IPS-20b (cell line): ENCODE data around the gene EXD2.
"Not testable (repeated sequence)": the region's sequence is repeated elsewhere in the genome, so short reads cannot be mapped to it uniquely, and the experiment has no call there.

Experiments
- H3K27ac ChIP-seq: one replicate; pipeline ENCODE4 v1.5.1; 2013; ENCODE audit warnings: low read length
- H3K27me3 ChIP-seq: 2 replicates; pipeline ENCODE4 v1.6.1; 2013; ENCODE audit warnings: mild to moderate bottlenecking, low read length, inconsistent platforms; ENCODE audit not compliant: insufficient read depth
- H3K36me3 ChIP-seq: 2 replicates; pipeline ENCODE4 v1.6.1; 2013; ENCODE audit warnings: low read depth, mild to moderate bottlenecking, inconsistent platforms, low read length, moderate library complexity; ENCODE audit not compliant: insufficient read depth
- H3K4me1 ChIP-seq: 2 replicates; pipeline ENCODE4 v1.6.1; 2013; ENCODE audit warnings: mild to moderate bottlenecking, control low read depth, inconsistent platforms, low read length, moderate library complexity; ENCODE audit not compliant: insufficient read depth
- H3K4me3 ChIP-seq: 2 replicates; pipeline ENCODE4 v1.5.1; 2013; ENCODE audit warnings: mild to moderate bottlenecking, low read length, inconsistent platforms
- H3K9ac ChIP-seq: 2 replicates; pipeline ENCODE4 v1.6.1; 2013; ENCODE audit warnings: low read depth, mild to moderate bottlenecking, inconsistent platforms, low read length, moderate library complexity
- H3K9me3 ChIP-seq: 2 replicates; pipeline ENCODE4 v1.6.1; 2013; ENCODE audit warnings: mild to moderate bottlenecking, low read depth, low read length, inconsistent platforms; ENCODE audit not compliant: insufficient read depth

EXD2 gene

GRCh38 chr14:69154779-69155178 is 36.5 kb upstream of the EXD2 start:
- H3K27me3 ChIP-seq: peaks cover 20% of the 10 kb centered on the region
- no peak overlapping the region for H3K27ac ChIP-seq
- no peak overlapping the region for H3K4me3 ChIP-seq
- peaks cover 19% of the 10 kb centered on the region; the same call in 1 of the 2 replicates for H3K4me1 ChIP-seq
- no peaks in the 10 kb centered on the region for H3K36me3 ChIP-seq
- no peaks in the 10 kb centered on the region for H3K9me3 ChIP-seq
- no peak overlapping the region for H3K9ac ChIP-seq

GRCh38 chr14:69156224-69156623 is 35.1 kb upstream of the EXD2 start:
- Histone ChIP-seq H3K4me1 (peaks cover 11% of the 10 kb centered on the region; the same call in 1 of the 2 replicates), H3K4me3 (no peak overlapping the region), H3K27me3 (peaks cover 20% of the 10 kb centered on the region), H3K36me3 (no peaks in the 10 kb centered on the region), H3K9me3 (no peaks in the 10 kb centered on the region), H3K27ac (no peak overlapping the region), H3K9ac (no peak overlapping the region)

- Histone ChIP-seq H3K4me3 (no peak overlapping the region), H3K9me3 (no peaks in the 10 kb centered on the region)
These were observed 29.7 kb upstream of the EXD2 start for GRCh38 chr14:69161590-69161989.

GRCh38 chr14:69165787-69166186 is 25.5 kb upstream of the EXD2 start:
- not testable (repeated sequence) for H3K36me3 ChIP-seq, H3K4me3 ChIP-seq, H3K27me3 ChIP-seq, H3K9me3 ChIP-seq, H3K4me1 ChIP-seq, H3K27ac ChIP-seq, H3K9ac ChIP-seq

More at GRCh38 chr14:69161590-69161989, 29.7 kb upstream of the EXD2 start:
- Histone ChIP-seq H3K9ac (no peak overlapping the region), H3K27ac (no peak overlapping the region), H3K36me3 (no peaks in the 10 kb centered on the region), H3K27me3 (no peaks in the 10 kb centered on the region), H3K4me1 (no peaks in the 10 kb centered on the region)

- H3K36me3 ChIP-seq: no peaks in the 10 kb centered on the region
- no peaks in the 10 kb centered on the region for H3K9me3 ChIP-seq
- H3K4me3 ChIP-seq: no peak overlapping the region
- H3K4me1 ChIP-seq: no peaks in the 10 kb centered on the region
- H3K9ac ChIP-seq: no peak overlapping the region
- H3K27me3 ChIP-seq: no peaks in the 10 kb centered on the region
- no peak overlapping the region for H3K27ac ChIP-seq
These were observed 20.5 kb upstream of the EXD2 start for GRCh38 chr14:69170839-69171238.

- no peaks in the 10 kb centered on the region for H3K36me3 ChIP-seq
- H3K4me3 ChIP-seq: no peak overlapping the region
- no peaks in the 10 kb centered on the region for H3K27me3 ChIP-seq
- H3K9ac ChIP-seq: no peak overlapping the region
- no peaks in the 10 kb centered on the region for H3K4me1 ChIP-seq
- H3K27ac ChIP-seq: no peak overlapping the region
- H3K9me3 ChIP-seq: no peaks in the 10 kb centered on the region
These were observed 19.7 kb upstream of the EXD2 start for GRCh38 chr14:69171569-69171968.

- H3K9ac ChIP-seq: no peak overlapping the region
- no peaks in the 10 kb centered on the region for H3K9me3 ChIP-seq
- no peaks in the 10 kb centered on the region for H3K36me3 ChIP-seq
- no peak overlapping the region for H3K4me3 ChIP-seq
- no peak overlapping the region for H3K27ac ChIP-seq
- no peaks in the 10 kb centered on the region for H3K4me1 ChIP-seq
- no peaks in the 10 kb centered on the region; the same call in 1 of the 2 replicates for H3K27me3 ChIP-seq
These were observed 16.2 kb upstream of the EXD2 start for GRCh38 chr14:69175130-69175529.

- Histone ChIP-seq H3K27me3 (no peaks in the 10 kb centered on the region; the same call in 1 of the 2 replicates), H3K9me3 (no peaks in the 10 kb centered on the region), H3K4me3 (no peak overlapping the region), H3K4me1 (peaks cover 13% of the 10 kb centered on the region; the same call in 1 of the 2 replicates), H3K9ac (no peak overlapping the region), H3K27ac (no peak overlapping the region), H3K36me3 (no peaks in the 10 kb centered on the region)
These were observed 9.8 kb upstream of the EXD2 start for GRCh38 chr14:69181491-69181890.

- not testable (repeated sequence) for H3K27ac ChIP-seq, H3K9ac ChIP-seq, H3K9me3 ChIP-seq, H3K4me3 ChIP-seq, H3K36me3 ChIP-seq, H3K27me3 ChIP-seq
- H3K4me1 ChIP-seq: peaks cover 13% of the 10 kb centered on the region; the same call in 1 of the 2 replicates
These were observed 8.7 kb upstream of the EXD2 start for GRCh38 chr14:69182580-69182979.

GRCh38 chr14:69183735-69184134 is 7.6 kb upstream of the EXD2 start:
- Histone ChIP-seq H3K4me3 (no peak overlapping the region), H3K4me1 (peaks cover 13% of the 10 kb centered on the region; the same call in 1 of the 2 replicates), H3K9me3 (no peaks in the 10 kb centered on the region), H3K36me3 (no peaks in the 10 kb centered on the region), H3K27me3 (no peaks in the 10 kb centered on the region), H3K9ac (no peak overlapping the region; the same call in 1 of the 2 replicates), H3K27ac (peak overlapping the region; percentile 24)

- H3K27me3 ChIP-seq: no peaks in the 10 kb centered on the region
- H3K4me1 ChIP-seq: peaks cover 7% of the 10 kb centered on the region; the same call in 1 of the 2 replicates
- peak overlapping the region; percentile 91; the same call in 1 of the 2 replicates for H3K4me3 ChIP-seq
- H3K9ac ChIP-seq: peak overlapping the region; percentile 78; the same call in 1 of the 2 replicates
- H3K27ac ChIP-seq: no peak overlapping the region
- H3K36me3 ChIP-seq: no peaks in the 10 kb centered on the region
- no peaks in the 10 kb centered on the region for H3K9me3 ChIP-seq
These were observed 1.1 kb upstream of the EXD2 start for GRCh38 chr14:69190191-69190590.

GRCh38 chr14:69193721-69194120 is 2.4 kb downstream of the EXD2 start:
- no peak overlapping the region for H3K27ac ChIP-seq
- no peak overlapping the region for H3K4me3 ChIP-seq
- no peaks in the 10 kb centered on the region for H3K9me3 ChIP-seq
- H3K4me1 ChIP-seq: peaks cover 7% of the 10 kb centered on the region; the same call in 1 of the 2 replicates
- no peaks in the 10 kb centered on the region for H3K36me3 ChIP-seq
- H3K27me3 ChIP-seq: no peaks in the 10 kb centered on the region
- no peak overlapping the region for H3K9ac ChIP-seq
